OCI-LY3 (cell line): ENCODE measurements around the gene FTH1.

Source experiments
- H2AFZ ChIP-seq: fragments of 200-600, 300-600 bp; shearing (Covaris generic); 2 replicates; pipeline ENCODE4 v1.6.0; 2014; ENCODE audit warnings: antibody characterized with exemption, low read depth, low read length
- H3K27ac ChIP-seq: fragments of 200-600, 300-600 bp; sonication (generic); 2 replicates; pipeline ENCODE4 v1.5.1; 2014; ENCODE audit warnings: mild to moderate bottlenecking, low read length, moderate library complexity, mixed read lengths
- H3K27me3 ChIP-seq: fragments of 200-600, 300-600 bp; sonication (generic); 2 replicates; pipeline ENCODE4 v1.6.1; 2014; ENCODE audit warnings: low read depth, low read length, mixed read lengths
- H3K36me3 ChIP-seq: fragments of 200-600, 300-600 bp; sonication (generic); replicated peaks from 2 replicates; pipeline ENCODE3; 2014; ENCODE audit warnings: low read depth, low read length, mixed read lengths
- H3K4me1 ChIP-seq: fragments of 300-600, 200-600 bp; sonication (generic); 2 replicates; pipeline ENCODE4 v1.6.1; 2014; ENCODE audit warnings: low read length, mixed read lengths
- H3K4me2 ChIP-seq: fragments of 200-600, 300-600 bp; sonication (generic); 2 replicates; pipeline ENCODE4 v1.6.1; 2014; ENCODE audit warnings: low read length, mixed read lengths
- H3K4me3 ChIP-seq: fragments of 300-600, 200-600 bp; sonication (generic); 2 replicates; pipeline ENCODE4 v1.5.1; 2014; ENCODE audit warnings: antibody characterized with exemption, mild to moderate bottlenecking, low read length, moderate library complexity
- H3K79me2 ChIP-seq: fragments of 300-600, 200-600 bp; shearing (Covaris generic); 2 replicates; pipeline ENCODE4 v1.6.1; 2014; ENCODE audit warnings: mild to moderate bottlenecking, low read length, mixed read lengths
- H3K9ac ChIP-seq: fragments of 300-600, 200-600 bp; shearing (Covaris generic); 2 replicates; pipeline ENCODE4 v1.6.0; 2014; ENCODE audit warnings: mild to moderate bottlenecking, low read length, moderate library complexity
- H3K9me3 ChIP-seq: fragments of 200-600, 300-600 bp; shearing (Covaris generic); 2 replicates; pipeline ENCODE4 v1.6.1; 2014; ENCODE audit warnings: low read length, mixed read lengths; ENCODE audit not compliant: insufficient read depth
- H4K20me1 ChIP-seq: fragments of 200-600, 300-600 bp; sonication (generic); 2 replicates; pipeline ENCODE4 v1.6.1; 2016; ENCODE audit warnings: low read length, mixed read lengths; ENCODE audit not compliant: insufficient read depth
- EZH2phosphoT487 ChIP-seq: fragments of 200-600 bp; shearing (Covaris generic); IDR thresholded peaks from 2 replicates; pipeline ENCODE4 v1.6.1; 2018; ENCODE audit warnings: antibody characterized with exemption, mixed run types, low read depth
- TF ChIP-seq, protein P1 (sequence below): fragments of 200-600, 300-600 bp; sonication (generic); IDR thresholded peaks from 2 replicates; pipeline ENCODE4 v1.5.1; 2014; ENCODE audit warnings: antibody characterized with exemption, low read length, low read depth

FTH1 gene

DNA sequence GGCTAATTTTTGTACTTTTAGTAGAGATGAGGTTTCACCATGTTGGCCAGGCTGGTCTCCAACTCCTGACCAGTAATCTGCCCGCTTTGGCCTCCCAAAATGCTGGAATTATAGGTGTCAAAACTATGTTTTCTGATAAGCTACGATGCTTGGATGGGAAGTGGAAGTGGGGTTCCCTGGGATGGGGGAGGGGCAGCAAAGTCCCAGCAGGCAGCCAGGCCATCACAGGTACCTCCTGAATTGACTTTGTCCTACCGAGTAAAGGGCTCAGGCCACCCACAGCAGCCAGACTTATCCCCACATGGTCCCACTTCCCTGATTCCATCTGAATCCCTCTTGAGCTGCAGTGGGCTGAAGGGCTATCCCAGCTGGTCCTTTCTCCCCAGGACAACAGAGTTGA, 6.9 kb downstream of the FTH1 start:
- H2AFZ ChIP-seq, result no peak overlapping the region
- H3K27me3 ChIP-seq, result no peaks in the 10 kb centered on the region
- peaks cover 18% of the 10 kb centered on the region for H4K20me1 ChIP-seq
- peaks cover 29% of the 10 kb centered on the region for H3K4me1 ChIP-seq
- H3K4me3 ChIP-seq, result no peak overlapping the region
- peaks cover 26% of the 10 kb centered on the region for H3K36me3 ChIP-seq
- H3K9me3 ChIP-seq, result no peaks in the 10 kb centered on the region
- H3K27ac ChIP-seq, result no peak overlapping the region
- H3K9ac ChIP-seq, result no peak overlapping the region
- no peak overlapping the region for H3K4me2 ChIP-seq
- peaks cover 8% of the 10 kb centered on the region for H3K79me2 ChIP-seq
- TF ChIP-seq, protein P1, sequence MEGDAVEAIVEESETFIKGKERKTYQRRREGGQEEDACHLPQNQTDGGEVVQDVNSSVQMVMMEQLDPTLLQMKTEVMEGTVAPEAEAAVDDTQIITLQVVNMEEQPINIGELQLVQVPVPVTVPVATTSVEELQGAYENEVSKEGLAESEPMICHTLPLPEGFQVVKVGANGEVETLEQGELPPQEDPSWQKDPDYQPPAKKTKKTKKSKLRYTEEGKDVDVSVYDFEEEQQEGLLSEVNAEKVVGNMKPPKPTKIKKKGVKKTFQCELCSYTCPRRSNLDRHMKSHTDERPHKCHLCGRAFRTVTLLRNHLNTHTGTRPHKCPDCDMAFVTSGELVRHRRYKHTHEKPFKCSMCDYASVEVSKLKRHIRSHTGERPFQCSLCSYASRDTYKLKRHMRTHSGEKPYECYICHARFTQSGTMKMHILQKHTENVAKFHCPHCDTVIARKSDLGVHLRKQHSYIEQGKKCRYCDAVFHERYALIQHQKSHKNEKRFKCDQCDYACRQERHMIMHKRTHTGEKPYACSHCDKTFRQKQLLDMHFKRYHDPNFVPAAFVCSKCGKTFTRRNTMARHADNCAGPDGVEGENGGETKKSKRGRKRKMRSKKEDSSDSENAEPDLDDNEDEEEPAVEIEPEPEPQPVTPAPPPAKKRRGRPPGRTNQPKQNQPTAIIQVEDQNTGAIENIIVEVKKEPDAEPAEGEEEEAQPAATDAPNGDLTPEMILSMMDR, result no peak
- TF ChIP-seq EZH2phosphoT487, result no peak

DNA sequence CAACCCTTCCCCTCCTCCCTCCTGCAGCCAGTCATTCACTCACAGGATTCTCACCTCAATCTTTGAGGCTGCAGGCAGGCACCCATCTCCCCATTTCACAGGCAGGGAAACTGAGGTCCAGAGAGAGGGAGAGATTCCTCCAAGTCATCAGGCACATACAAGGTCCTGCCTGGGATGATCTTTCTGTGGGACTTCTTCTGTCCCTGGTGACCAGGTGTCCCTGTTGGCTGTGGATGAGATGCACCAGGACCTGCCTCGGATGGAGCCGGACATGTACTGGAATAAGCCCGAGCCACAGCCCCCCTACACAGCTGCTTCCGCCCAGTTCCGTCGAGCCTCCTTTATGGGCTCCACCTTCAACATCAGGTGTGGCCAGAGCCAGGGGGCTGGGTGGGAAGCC, 7.8 kb downstream of the FTH1 start:
- no peak for TF ChIP-seq EZH2phosphoT487
- TF ChIP-seq, protein P1, result no peak
- Histone ChIP-seq H3K4me1 (peaks cover 21% of the 10 kb centered on the region), H3K9me3 (no peaks in the 10 kb centered on the region), H3K4me3 (no peak overlapping the region), H3K27ac (no peak overlapping the region), H3K9ac (no peak overlapping the region), H3K79me2 (no peaks in the 10 kb centered on the region), H3K4me2 (no peak overlapping the region), H4K20me1 (peaks cover 10% of the 10 kb centered on the region), H2AFZ (no peak overlapping the region), H3K36me3 (peaks cover 19% of the 10 kb centered on the region), H3K27me3 (no peaks in the 10 kb centered on the region)

DNA sequence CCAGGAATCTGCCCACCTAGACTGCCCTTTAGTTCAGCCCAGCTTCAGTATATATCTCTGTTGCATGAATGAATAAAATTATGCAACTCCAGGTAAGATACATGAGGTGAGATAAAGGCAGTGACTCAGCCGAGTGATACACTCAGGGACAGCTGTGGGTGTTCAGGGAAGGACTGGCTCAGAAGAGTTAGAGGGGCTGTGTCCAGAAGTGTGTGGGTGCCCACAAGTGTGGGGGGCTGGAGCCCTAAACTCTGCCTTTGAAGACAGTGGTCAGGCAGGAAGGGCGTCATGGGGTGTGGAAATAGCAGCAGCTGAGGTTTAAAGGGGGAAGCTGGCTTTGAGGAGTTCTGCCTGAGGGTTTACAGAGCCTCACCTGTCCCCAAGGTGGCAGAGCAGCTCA, 8.3 kb downstream of the FTH1 start:
- H3K4me1 ChIP-seq, result peaks cover 15% of the 10 kb centered on the region

DNA sequence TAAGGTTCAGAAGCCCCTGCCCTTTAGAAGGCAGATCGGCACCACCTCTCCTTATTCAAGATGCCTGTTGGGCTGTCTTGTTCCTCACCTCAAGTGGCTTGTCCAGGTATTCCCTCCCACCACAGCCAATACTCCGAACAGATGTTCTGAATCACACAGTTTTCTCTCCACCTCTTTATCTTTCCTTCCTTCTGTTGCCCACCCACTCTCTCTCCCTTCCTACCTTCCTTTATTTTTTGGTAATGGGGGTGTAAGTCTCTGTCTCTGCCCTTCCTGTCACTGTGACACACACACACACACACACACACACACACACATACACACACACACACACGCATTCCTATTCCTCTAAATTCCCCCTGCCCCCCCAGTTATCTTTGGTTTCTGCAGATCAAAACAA, 8.8 kb downstream of the FTH1 start:
- Histone ChIP-seq H3K9me3 (no peaks in the 10 kb centered on the region), H3K9ac (no peak overlapping the region), H4K20me1 (0 out of 2 replicates have a peak, but pooled peaks cover under 1% of the 10 kb centered on the region), H3K27me3 (no peaks in the 10 kb centered on the region), H3K36me3 (peaks cover 9% of the 10 kb centered on the region), H3K4me1 (peaks cover 10% of the 10 kb centered on the region), H3K4me3 (no peak overlapping the region), H3K4me2 (no peak overlapping the region), H2AFZ (no peak overlapping the region), H3K27ac (no peak overlapping the region), H3K79me2 (no peaks in the 10 kb centered on the region)
- TF ChIP-seq EZH2phosphoT487, result no peak

More for the DNA sequence above, 8.3 kb downstream of the FTH1 start:
- Histone ChIP-seq H4K20me1 (peaks cover 5% of the 10 kb centered on the region), H3K9ac (no peak overlapping the region), H3K36me3 (peaks cover 14% of the 10 kb centered on the region), H3K4me3 (no peak overlapping the region), H3K4me2 (no peak overlapping the region), H3K9me3 (no peaks in the 10 kb centered on the region), H3K27ac (no peak overlapping the region), H2AFZ (no peak overlapping the region), H3K79me2 (no peaks in the 10 kb centered on the region), H3K27me3 (no peaks in the 10 kb centered on the region)
- TF ChIP-seq, protein P1, result no peak
- no peak for TF ChIP-seq EZH2phosphoT487
